NCI-H2196 treated with DMSO at 0.1 percent for 48 hours (cell line): ENCODE data around the gene SLC25A41.

Experiments
- DNase-seq: peaks from one replicate; lab custom pipeline; 2025; ENCODE audit not compliant: unreplicated experiment; lab: John Stamatoyannopoulos, UW

The SLC25A41 gene

DNA sequence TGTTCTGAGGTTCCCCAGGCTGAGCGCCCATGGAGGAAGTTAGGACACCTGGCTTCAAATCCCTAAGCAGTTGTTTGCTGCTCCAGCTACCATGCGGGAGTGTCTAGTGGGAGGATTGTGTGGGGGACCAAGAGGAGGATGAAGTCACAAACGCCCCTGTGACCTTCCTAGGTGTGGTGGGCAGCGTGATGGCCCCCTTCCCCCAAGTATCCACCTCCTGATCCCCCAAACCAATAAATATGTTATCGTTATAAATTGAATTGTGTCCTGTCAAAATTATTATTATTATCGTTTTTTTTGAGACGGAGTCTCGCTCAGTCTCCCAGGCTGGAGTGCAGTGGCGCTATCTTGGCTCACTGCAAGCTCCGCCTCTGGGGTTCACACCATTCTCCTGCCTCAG lies at the start of gene SLC25A41:
Gene SLC25A41, minus strand, starts transcription at position 101 of the 400 bp plus-strand sequence. Its CDS starts 70 bp downstream, at position 31.
- DNase-seq = no peak

- no peak for DNase-seq
Observed at GRCh38 chr19:6483235-6483634, 49.7 kb upstream of the SLC25A41 start.

GRCh38 chr19:6482343-6482686 lies 48.8 kb upstream of the SLC25A41 start:
- no peak for DNase-seq

DNA sequence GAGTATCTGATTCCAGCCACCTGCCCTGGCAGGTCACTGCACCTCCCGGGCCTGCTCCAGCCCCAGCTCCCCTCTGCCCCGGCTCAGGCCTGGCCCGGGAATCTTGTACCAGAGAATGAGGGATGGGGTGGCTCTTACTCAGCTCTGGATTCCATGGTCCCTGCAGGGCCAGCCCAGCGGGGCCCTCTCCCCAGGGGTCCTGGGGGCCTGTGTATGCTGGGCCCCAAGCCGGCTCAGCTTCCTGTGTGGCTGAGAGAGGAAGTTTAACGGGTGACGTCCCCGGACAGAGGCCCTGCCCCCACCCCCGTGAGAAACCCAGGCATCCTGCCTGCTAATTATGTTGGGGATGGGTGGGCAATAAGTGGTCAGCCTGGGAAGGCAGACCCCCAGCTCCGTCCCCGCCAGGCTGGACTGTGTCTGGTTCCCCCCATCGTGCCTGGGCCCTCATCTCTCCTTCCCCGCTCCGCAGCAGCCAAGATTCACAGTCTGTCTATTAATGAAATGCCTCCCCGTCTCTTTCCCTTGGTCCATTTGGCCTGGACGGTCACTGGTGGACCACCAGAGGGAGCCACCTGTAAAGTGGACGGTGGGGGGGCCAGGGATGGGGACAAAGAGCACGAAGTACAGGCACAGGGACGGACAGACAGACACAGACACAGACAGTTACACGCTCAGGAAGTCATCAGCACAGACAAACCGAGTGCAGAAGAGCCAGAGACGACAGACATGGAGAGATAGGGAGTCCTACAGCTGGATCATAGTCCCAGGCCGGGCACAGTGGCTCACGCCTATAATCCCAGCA lies 48.2 kb upstream of the SLC25A41 start, which contains the start of gene DENND1C:
Gene DENND1C, minus strand, starts transcription at position 247 of the 802 bp plus-strand sequence. Its CDS starts 92 bp downstream, at position 155.
- no peak for DNase-seq

GRCh38 chr19:6480848-6481415 lies 47.4 kb upstream of the SLC25A41 start:
- no peak for DNase-seq

DNA sequence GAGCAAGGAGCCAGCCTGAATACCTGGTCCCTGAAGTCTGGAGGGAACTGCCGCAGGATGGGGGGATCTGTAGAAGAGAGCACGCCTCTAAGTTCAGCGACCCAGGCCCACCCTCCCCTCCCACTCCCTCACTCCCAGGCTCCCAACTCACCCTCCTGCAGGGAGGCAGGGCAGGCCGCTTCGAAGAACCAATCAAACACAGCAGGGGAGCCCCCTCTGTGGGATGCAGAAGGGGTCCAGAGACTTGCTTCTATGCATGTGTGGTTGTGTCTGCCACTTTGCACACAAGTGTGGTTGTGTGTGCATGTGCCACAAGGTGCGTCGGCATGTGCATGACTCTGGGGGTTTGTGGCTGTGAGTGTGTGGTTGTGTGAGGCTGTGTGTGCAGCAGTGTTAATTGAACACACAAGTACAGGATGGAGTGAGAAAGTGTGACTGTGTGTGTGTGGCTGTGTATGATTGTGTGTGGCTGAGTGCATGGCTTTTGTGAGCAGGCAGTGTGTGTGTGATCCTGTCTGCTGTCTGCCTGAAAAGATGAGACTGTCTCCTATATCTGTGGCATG lies 46.4 kb upstream of the SLC25A41 start:
- no peak for DNase-seq

DNA sequence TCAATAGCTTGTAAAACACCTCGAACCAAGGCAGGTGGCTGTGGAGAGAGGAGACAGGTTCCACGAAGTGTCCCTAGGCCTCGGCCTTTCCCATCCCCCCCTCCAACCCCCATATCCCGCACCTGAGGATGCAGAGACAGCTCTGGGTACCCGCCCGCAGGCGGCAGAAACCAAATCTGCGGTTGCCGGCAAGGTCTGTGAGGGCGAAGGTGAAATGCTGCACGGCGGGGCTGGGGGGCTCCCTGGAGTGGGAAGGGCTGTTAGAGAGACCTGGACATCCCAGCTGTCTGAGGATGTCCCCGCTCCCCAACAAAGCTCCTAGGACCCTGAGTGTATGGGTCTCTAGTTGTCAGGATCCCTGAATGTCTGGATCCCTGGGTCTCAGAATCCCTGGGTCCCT lies 45.3 kb upstream of the SLC25A41 start:
- DNase-seq = no peak

- DNase-seq = no peak
Observed at GRCh38 chr19:6476896-6477431, 43.4 kb upstream of the SLC25A41 start.

DNA sequence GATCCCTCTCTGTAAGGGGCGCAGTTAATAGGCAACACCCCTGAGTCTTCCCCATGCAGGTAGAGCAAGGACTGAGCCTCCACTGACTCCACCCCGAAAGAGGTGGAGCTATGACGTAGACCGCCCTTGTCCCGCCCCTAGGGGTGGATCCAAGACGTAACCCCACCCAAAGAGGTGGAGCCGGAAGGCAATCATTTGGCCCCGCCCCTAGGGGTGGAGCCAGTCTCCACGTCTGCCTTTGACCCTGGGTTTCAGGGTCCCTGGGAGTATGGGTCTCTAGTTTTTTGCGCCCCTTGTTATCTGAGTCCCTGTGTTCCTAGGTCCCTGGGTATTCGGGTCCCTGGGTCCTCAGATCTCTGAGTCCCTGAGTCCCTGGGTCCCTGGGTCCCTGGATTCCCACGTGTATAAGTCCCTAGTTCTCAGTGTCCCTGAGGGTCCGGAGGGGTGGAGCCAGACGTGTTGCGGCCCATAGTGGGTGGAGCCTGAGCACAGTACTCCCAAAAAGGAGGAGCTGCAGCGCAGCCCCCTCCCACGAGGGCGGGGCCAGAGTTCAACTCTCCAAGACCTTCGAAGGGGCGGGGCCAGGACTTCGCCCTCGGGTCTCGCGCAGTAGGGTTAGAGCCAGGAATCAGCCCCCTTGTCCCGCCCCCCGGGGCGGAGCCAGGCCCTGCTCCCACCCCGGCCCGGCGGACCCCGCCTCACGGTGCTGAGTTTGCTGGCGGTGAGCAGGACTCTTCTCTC lies 42.8 kb upstream of the SLC25A41 start:
- DNase-seq = peak; percentile 94

DNA sequence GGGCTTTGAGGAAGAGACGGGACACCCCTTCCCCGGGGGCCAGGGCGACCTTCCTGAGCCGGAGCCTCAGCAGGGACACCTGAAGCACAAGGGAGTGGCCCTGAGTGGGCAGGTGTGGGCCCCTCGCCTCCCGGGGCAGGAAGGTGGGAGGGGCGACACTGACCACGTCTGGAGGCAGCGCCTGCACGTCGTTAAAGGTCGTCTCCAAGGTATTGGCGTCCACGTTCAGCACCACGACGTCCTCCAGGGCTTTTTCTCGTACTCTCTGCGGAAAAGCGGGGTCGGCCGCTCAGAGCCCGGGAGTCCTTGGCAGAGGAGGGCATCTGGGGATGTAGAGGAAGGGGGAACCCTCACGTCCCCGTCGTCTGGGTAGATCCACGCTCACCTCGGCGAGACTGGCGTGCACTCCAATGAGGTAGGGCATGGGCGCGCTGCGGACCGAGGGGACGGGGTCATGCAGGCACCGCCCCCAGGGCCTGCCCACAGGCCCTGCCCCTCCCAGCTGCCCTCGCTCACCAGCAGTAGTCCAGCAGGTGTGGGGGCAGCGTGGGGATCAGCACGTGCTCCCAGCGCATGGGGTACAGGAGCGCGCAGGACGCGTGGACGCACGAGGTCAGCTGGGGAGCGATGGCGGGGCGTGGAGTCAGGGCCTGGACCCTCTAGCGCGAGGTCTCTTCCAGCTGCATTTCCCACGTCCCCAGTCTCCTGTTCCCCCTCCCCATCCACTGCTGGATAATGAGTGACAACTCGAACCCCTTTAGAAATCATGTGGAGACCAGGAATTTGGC lies 42.0 kb upstream of the SLC25A41 start:
- DNase-seq = peak; percentile 29

GRCh38 chr19:6473647-6474046 lies 40.1 kb upstream of the SLC25A41 start:
- no peak for DNase-seq

DNA sequence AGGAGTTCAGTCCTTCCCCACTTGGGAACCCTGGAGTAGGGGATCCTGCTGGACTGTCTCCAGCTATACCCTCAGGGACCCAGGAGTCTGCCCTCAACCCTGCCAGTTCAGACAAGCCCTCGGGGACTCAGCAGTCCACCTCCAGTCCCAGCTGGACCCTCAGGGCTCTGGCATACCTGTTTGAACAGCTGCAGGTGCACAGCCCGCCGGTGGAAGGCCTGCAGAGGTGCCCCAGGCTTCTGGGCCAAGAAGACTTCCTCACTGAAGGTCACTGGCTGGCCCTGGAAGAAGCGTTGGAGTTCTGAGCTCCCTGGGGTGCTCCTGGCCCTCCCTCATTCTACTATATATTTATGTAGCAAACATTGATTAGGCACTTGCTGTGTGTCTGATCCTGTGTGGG lies 39.1 kb upstream of the SLC25A41 start:
- DNase-seq = no peak

DNA sequence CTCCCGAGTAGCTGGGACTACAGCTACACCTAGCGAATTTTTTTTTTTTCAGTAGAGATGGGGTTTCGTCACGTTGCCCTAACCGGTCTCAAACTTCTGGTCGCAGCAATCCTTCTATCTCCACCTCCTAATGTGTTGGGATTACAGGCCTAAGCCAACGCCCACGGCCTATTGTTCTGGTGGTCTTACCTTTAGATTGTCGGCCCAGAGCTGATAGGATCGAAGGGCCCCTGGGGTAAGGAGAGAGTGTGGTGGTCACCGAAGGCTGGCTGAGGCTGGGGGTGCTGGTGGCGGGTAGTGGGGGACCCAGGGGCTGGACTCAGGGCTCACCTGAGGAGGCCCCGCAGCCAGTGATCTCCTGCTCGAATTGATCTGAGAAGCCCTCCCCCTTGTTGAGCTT lies 37.5 kb upstream of the SLC25A41 start:
- DNase-seq = no peak

- DNase-seq = no peak
Observed at GRCh38 chr19:6470173-6470572, 36.6 kb upstream of the SLC25A41 start.

GRCh38 chr19:6467384-6467783 lies 33.8 kb upstream of the SLC25A41 start:
- no peak for DNase-seq

GRCh38 chr19:6466526-6467248 lies 33.1 kb upstream of the SLC25A41 start:
- no peak for DNase-seq

DNA sequence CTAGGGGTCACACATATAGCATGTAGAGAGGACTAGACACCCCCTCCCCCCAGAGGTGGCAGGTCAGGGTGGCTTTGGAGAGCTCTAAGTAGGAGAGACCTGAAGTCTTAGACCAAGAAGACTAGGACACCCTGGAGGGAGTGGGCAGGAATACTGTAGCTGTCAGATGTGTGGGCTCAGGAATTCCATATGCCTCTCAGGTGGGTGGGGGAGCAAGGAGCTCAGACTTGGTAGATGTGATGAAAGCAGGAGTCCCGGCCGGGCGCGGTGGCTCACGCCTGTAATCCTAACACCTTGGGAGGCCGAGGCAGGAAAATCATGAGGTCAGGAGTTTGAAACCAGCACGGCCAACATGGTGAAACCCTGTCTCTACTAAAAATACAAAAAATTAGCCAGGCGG lies 32.1 kb upstream of the SLC25A41 start:
- no peak for DNase-seq

- no peak for DNase-seq
Observed at GRCh38 chr19:6465006-6465405, 31.4 kb upstream of the SLC25A41 start.

GRCh38 chr19:6464070-6464873 lies 30.7 kb upstream of the SLC25A41 start, which contains the start of gene CRB3:
TSS of gene CRB3 (plus strand) at chr19:6464271. CDS start at chr19:6464702, 431 bp downstream.
- DNase-seq = peak; percentile 50
